ENCODE results near the gene TOMM6.
"Not testable (repeated sequence)": the region's sequence is repeated elsewhere in the genome, so short reads cannot be mapped to it uniquely, and the experiment has no call there.

The TOMM6 gene

GRCh38 chr6:41766043-41766664 is 21.3 kb upstream of the TOMM6 start:
- DNase-seq = not testable (repeated sequence)

- no peak for DNase-seq
These were observed 20.2 kb upstream of the TOMM6 start for GRCh38 chr6:41767112-41767833.

- no peak for DNase-seq
These were observed 18.8 kb upstream of the TOMM6 start for GRCh38 chr6:41768545-41769308.

- DNase-seq = no peak
These were observed 18.1 kb upstream of the TOMM6 start for GRCh38 chr6:41769376-41769775.

- no peak for DNase-seq
These were observed 17.0 kb upstream of the TOMM6 start for GRCh38 chr6:41770381-41771057.

GRCh38 chr6:41771058-41771983 is 16.2 kb upstream of the TOMM6 start:
- DNase-seq = no peak

- DNase-seq = no peak
These were observed 12.7 kb upstream of the TOMM6 start for GRCh38 chr6:41774841-41775240.

GRCh38 chr6:41775293-41775882 is 12.1 kb upstream of the TOMM6 start:
- DNase-seq = no peak

GRCh38 chr6:41777551-41778285 is 9.8 kb upstream of the TOMM6 start:
- no peak for DNase-seq

- DNase-seq = no peak
These were observed 8.6 kb upstream of the TOMM6 start for GRCh38 chr6:41778895-41779294.

GRCh38 chr6:41779336-41779735 is 8.2 kb upstream of the TOMM6 start:
- no peak for DNase-seq

GRCh38 chr6:41779788-41780550 is 7.5 kb upstream of the TOMM6 start, which contains the start of gene FRS3:
FRS3 (minus strand) TSS chr6:41779900; CDS start chr6:41776987, 2,913 bp downstream.
- DNase-seq = peak; percentile 98 to 100

GRCh38 chr6:41780551-41781365 is 6.7 kb upstream of the TOMM6 start, which contains the start of gene PRICKLE4:
PRICKLE4 (plus strand) TSS chr6:41780782; CDS start chr6:41783474, 2,692 bp downstream.
- DNase-seq = no peak

- DNase-seq = no peak
These were observed 6.1 kb upstream of the TOMM6 start for GRCh38 chr6:41781366-41781730.

- DNase-seq = no peak
These were observed 4.3 kb upstream of the TOMM6 start for GRCh38 chr6:41783106-41783780.

GRCh38 chr6:41784581-41785171 is 2.8 kb upstream of the TOMM6 start:
- no peak for DNase-seq

GRCh38 chr6:41785254-41785653 is 2.2 kb upstream of the TOMM6 start:
- no peak for DNase-seq
